KMS-11 (cell line): Measurements from ENCODE around the gene STON2.

Source experiments
- H2AFZ ChIP-seq: fragments of 200-600 bp; sonication (generic); 2 replicates; pipeline ENCODE4 v1.6.1; 2016; ENCODE audit warnings: antibody characterized with exemption, mixed run types, low read depth
- H3K27ac ChIP-seq: fragments of 200-600 bp; sonication (generic); 2 replicates; pipeline ENCODE4 v1.6.1; 2016; ENCODE audit warnings: mild to moderate bottlenecking, mixed run types
- H3K27me3 ChIP-seq: fragments of 200-600 bp; sonication (generic); 2 replicates; pipeline ENCODE4 v1.6.1; 2017; ENCODE audit warnings: mild to moderate bottlenecking, low read depth, mixed run types, moderate library complexity; ENCODE audit not compliant: insufficient read depth
- H3K36me3 ChIP-seq: fragments of 200-600 bp; sonication (generic); 2 replicates; pipeline ENCODE4 v1.6.1; 2017; ENCODE audit warnings: mild to moderate bottlenecking, mixed run types; ENCODE audit not compliant: insufficient read depth
- H3K4me1 ChIP-seq: fragments of 200-600 bp; sonication (generic); 2 replicates; pipeline ENCODE4 v1.6.1; 2016; ENCODE audit warnings: mild to moderate bottlenecking, low read depth, mixed run types; ENCODE audit not compliant: poor library complexity, severe bottlenecking
- H3K4me2 ChIP-seq: fragments of 200-600 bp; sonication (generic); 2 replicates; pipeline ENCODE4 v1.7.0; 2016; ENCODE audit warnings: mild to moderate bottlenecking, mixed run types
- H3K4me3 ChIP-seq: fragments of 200-600 bp; sonication (generic); IDR thresholded peaks from 2 replicates; pipeline ENCODE4 v1.6.1; 2017; ENCODE audit warnings: low read depth, low read length, mixed read lengths; ENCODE audit not compliant: insufficient read depth
- H3K79me2 ChIP-seq: fragments of 200-600 bp; sonication (generic); 2 replicates; pipeline ENCODE4 v1.6.1; 2016; ENCODE audit warnings: low read depth, mixed run types; ENCODE audit not compliant: insufficient read depth
- H3K9ac ChIP-seq: fragments of 200-600 bp; sonication (generic); 2 replicates; pipeline ENCODE4 v1.6.1; 2016; ENCODE audit warnings: mild to moderate bottlenecking, mixed run types
- H4K20me1 ChIP-seq: fragments of 200-600 bp; sonication (generic); 2 replicates; pipeline ENCODE4 v1.6.1; 2016; ENCODE audit warnings: mild to moderate bottlenecking, mixed run types; ENCODE audit not compliant: insufficient read depth
- CTCF ChIP-seq: fragments of 200-600 bp; sonication (generic); conservative IDR thresholded peaks from 2 replicates; pipeline ENCODE4 v1.6.1; 2017; ENCODE audit warnings: low read depth, mild to moderate bottlenecking, antibody characterized with exemption, low read length, moderate library complexity, mixed read lengths

Gene STON2

DNA sequence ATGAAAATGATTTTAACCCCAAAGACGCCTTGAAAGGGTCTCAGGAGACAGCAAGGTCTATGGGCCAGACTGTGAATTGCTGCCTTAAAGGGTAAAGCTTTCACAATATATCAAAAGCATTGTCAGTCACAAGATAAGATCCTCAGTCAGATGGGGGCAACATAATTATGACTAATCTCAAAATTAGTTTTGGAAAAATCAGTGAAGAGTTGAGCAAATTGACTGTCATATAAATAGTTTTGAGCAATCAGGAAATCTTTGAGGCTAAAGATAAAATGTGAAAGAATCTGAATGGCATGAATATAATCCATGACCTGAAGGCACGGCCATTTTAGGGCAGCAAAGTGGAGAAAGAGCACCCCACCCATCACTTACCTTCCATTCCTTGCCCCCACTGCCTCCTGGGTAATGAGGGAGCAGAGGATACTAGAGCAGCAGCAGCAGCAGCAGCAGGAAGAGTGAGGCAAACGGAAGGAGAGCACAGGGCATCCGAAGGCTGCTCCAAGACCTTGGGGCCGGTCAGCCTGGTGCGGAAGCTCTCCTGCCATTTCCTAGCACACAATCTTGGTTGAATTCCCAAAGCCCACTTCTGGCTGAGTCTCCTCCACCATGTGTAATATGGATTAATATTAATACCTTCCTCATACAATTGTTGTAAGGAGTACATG is 7.0 kb downstream of the STON2 start:
- Histone ChIP-seq H3K79me2 (peaks cover 62% of the 10 kb centered on the region), H2AFZ (no peak overlapping the region), H3K4me2 (peak overlapping the region; percentile 62; the same call in 1 of the 2 replicates), H3K4me3 (no peak overlapping the region), H3K36me3 (peaks cover 20% of the 10 kb centered on the region; the same call in 1 of the 2 replicates), H3K4me1 (peaks cover 98% of the 10 kb centered on the region), H3K27me3 (no peaks in the 10 kb centered on the region), H3K9ac (no peak overlapping the region), H4K20me1 (no peaks in the 10 kb centered on the region), H3K27ac (peak overlapping the region; percentile 83)
- TF ChIP-seq CTCF, result no peak

DNA sequence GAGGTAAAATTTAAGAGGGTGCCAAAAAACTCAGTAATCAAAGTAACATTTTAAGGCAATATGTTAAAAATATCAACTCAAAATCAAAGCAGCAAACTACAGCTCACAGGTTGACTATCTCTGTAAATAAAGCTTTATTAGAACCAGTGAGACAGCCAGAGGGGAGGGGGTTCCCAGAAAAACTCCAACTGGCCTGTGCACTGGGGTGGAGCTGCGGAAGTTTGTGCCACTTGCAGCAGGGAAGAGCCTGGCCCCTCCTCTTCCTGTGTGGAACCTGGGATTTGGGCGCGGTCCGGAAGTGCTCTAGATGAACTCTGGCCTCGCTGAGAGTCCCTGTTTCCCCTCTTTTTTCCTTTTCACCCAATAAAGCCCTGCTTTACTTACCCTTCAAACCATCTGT is 8.1 kb downstream of the STON2 start:
- no peak for TF ChIP-seq CTCF
- H2AFZ ChIP-seq, result no peak overlapping the region
- peaks cover 12% of the 10 kb centered on the region; the same call in 1 of the 2 replicates for H3K36me3 ChIP-seq
- H3K27me3 ChIP-seq, result no peaks in the 10 kb centered on the region
- peak overlapping the region; percentile 12; the same call in 1 of the 2 replicates for H3K9ac ChIP-seq
- peaks cover 92% of the 10 kb centered on the region for H3K4me1 ChIP-seq
- H3K27ac ChIP-seq, result peak overlapping the region; percentile 83
- H3K4me3 ChIP-seq, result no peak overlapping the region
- peak overlapping the region; percentile 62 for H3K4me2 ChIP-seq
- no peaks in the 10 kb centered on the region for H4K20me1 ChIP-seq
- H3K79me2 ChIP-seq, result peaks cover 52% of the 10 kb centered on the region

GRCh38 chr14:81390696-81391095 is 9.4 kb downstream of the STON2 start:
- Histone ChIP-seq H3K4me2 (peak overlapping the region; percentile 62), H4K20me1 (no peaks in the 10 kb centered on the region), H3K9ac (peak overlapping the region; percentile 31; the same call in 1 of the 2 replicates), H3K79me2 (peaks cover 39% of the 10 kb centered on the region), H3K36me3 (peaks cover 5% of the 10 kb centered on the region; the same call in 1 of the 2 replicates), H2AFZ (no peak overlapping the region), H3K4me1 (peaks cover 88% of the 10 kb centered on the region), H3K27ac (peak overlapping the region; percentile 83), H3K4me3 (no peak overlapping the region), H3K27me3 (no peaks in the 10 kb centered on the region)
- TF ChIP-seq CTCF, result no peak

DNA sequence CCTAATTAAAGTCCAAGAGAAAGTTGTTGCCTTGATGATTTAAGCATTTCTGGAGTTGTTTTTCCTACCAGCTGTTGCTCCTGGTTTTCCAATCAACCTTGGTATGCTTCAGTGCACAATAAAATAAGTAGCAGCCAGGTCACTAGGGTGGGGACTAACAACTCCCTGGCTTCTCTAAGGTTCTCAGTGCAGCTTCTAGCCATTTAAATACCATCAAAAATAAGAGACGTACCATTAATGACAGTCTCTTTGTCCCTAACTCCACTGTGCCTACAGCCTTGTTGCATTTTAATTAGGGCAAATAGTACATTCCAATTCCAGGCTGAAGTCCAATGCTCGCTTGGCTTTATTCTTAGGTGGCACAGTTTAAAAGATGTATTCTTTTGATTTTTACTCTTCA is 11.8 kb downstream of the STON2 start:
- no peak overlapping the region for H3K27ac ChIP-seq
- no peak overlapping the region for H2AFZ ChIP-seq
- no peak overlapping the region for H3K9ac ChIP-seq
- H3K4me2 ChIP-seq, result no peak overlapping the region
- no peak for TF ChIP-seq CTCF
- no peaks in the 10 kb centered on the region for H4K20me1 ChIP-seq
- no peaks in the 10 kb centered on the region; the same call in 1 of the 2 replicates for H3K36me3 ChIP-seq
- peaks cover 37% of the 10 kb centered on the region; the same call in 1 of the 2 replicates for H3K79me2 ChIP-seq
- H3K27me3 ChIP-seq, result no peaks in the 10 kb centered on the region
- H3K4me3 ChIP-seq, result no peak overlapping the region
- peaks cover 68% of the 10 kb centered on the region for H3K4me1 ChIP-seq
